GOT3 (cell line): Measurements from ENCODE around the gene JAM3.

Experiments used
- DNase-seq: peaks from one replicate; lab custom pipeline; 2025; ENCODE audit warnings: mixed read lengths; lab: John Stamatoyannopoulos, UW

Gene JAM3

DNA sequence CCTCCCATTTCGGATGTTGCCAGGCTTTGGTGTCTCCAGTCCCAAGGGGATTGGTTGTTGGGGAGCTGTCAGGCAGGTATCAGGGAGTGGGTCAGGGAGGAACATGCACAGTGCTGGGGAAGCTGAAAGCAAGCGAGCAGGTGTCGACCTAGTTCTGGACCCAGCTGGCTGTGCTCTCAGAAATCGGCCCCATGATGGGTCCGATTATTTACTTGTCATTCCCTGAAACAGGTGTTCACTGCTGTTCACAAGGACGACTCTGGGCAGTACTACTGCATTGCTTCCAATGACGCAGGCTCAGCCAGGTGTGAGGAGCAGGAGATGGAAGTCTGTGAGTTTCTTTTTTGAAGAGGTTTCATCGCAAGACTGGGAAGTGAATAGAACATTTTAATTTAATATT is 76.8 kb downstream of the JAM3 start:
- no peak for DNase-seq

DNA sequence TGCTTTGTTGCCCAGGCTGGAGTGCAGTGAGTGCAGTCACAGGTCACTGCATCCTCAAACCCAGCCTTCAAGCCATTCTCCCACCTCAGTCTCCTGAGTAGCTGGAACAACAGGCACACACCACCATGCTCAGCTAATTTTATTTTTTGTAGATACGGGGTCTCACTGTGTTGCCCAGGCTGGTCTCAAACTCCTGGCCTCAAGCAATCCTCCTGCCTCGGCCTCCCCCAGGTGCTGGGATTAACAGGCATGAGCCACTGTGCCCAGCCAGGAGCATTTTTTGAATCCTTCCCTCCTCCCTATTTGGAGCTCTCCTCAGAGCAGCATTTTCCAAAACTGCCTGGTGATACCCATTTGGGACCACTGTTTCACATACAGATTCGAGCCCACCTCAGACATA is 77.7 kb downstream of the JAM3 start:
- no peak for DNase-seq

DNA sequence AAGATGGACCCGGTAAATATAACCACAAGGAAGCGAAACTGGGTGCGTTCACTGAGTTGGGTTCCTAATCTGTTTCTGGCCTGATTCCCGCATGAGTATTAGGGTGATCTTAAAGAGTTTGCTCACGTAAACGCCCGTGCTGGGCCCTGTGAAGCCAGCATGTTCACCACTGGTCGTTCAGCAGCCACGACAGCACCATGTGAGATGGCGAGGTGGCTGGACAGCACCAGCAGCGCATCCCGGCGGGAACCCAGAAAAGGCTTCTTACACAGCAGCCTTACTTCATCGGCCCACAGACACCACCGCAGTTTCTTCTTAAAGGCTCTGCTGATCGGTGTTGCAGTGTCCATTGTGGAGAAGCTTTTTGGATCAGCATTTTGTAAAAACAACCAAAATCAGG is 80.5 kb downstream of the JAM3 start:
- DNase-seq: no peak

DNA sequence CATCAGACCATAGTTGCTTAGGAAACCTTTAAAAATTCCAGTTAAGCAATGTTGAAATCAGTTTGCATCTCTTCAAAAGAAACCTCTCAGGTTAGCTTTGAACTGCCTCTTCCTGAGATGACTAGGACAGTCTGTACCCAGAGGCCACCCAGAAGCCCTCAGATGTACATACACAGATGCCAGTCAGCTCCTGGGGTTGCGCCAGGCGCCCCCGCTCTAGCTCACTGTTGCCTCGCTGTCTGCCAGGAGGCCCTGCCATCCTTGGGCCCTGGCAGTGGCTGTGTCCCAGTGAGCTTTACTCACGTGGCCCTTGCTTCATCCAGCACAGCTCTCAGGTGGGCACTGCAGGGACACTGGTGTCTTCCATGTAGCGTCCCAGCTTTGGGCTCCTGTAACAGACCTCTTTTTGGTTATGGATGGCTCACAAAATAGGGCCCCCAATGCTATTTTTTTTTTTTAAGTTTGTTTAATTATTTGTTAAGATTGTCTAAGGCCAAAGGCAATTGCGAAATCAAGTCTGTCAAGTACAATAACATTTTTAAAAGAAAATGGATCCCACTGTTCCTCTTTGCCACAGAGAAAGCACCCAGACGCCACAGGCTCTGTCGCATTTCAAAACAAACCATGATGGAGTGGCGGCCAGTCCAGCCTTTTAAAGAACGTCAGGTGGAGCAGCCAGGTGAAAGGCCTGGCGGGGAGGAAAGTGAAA is 81.5 kb downstream of the JAM3 start:
- DNase-seq: no peak

DNA sequence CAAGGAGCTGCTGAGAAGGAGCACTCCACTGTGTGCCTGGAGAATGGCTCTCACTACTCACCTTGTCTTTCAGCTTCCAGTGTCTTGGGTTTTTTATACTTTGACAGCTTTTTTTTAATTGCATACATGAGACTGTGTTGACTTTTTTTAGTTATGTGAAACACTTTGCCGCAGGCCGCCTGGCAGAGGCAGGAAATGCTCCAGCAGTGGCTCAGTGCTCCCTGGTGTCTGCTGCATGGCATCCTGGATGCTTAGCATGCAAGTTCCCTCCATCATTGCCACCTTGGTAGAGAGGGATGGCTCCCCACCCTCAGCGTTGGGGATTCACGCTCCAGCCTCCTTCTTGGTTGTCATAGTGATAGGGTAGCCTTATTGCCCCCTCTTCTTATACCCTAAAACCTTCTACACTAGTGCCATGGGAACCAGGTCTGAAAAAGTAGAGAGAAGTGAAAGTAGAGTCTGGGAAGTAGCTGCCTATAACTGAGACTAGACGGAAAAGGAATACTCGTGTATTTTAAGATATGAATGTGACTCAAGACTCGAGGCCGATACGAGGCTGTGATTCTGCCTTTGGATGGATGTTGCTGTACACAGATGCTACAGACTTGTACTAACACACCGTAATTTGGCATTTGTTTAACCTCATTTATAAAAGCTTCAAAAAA is 82.3 kb downstream of the JAM3 start:
- DNase-seq: no peak

DNA sequence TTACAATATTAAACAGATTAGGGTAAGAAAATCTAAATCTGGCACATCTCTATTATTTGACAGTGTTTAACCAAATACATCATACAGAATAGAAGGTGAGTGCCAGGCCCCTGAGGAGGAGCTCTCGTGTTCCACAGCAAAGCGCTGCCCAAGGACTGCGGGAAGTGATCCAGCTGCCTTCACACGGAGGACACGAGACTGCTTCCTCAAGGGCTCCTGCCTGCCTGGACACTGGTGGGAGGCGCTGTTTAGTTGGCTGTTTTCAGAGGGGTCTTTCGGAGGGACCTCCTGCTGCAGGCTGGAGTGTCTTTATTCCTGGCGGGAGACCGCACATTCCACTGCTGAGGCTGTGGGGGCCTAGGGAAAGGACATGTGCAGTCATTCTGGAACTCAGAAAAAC is 83.8 kb downstream of the JAM3 start:
- DNase-seq: no peak

DNA sequence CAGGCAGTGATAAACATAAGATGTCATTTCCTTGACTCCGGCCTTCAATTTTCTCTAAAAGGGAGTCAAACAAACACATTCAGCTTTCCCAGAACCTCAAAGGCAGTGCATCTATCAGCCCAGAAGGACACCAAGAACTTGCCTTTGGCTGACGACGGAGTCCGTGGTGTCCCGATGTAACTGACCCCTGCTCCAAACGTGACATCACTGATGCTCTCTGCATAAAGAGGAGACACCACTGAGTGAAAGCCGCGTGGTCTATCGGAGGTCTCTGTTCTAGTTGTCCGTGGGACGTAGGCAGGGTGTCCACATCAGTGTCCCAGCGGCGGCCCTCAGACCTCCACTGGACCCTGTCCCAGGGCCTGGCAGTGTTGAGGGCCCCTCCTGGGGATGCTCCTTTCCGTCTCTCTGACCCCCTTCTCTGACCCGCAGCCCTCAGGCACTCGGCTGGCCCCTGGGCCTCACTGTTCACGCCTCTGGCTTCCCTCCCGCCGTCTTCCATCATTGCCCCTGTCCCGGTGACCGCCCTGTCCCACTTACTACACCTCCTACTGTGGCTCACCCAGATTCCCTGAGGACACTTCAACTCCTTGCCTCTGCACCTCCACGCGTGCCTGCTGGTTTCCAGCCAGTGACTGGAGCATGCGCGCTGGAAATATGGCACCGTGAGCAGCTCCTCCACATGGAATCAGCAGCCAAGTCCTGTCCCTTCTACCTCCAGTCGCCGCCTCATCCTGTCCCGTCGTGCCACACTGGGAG is 84.5 kb downstream of the JAM3 start:
- DNase-seq: no peak

DNA sequence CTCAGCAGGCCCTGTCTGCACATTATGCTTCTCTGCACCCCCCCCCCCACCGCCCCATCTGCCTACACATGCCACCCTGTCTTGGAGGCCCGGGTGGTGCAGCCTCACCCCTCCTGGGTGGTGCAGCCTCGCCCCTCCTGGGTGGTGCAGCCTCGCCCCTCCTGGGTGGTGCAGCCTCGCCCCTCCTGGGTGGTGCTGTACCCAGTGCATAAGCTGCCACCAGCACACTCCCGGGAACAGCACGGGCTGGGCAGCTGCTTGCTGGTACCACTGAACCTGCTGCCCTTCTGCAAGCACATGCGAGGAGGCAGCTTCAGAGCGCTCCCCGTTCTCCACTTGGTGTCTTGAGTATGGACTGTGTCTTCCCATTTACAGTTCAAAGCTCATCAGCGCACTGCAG is 85.6 kb downstream of the JAM3 start:
- DNase-seq: no peak

DNA sequence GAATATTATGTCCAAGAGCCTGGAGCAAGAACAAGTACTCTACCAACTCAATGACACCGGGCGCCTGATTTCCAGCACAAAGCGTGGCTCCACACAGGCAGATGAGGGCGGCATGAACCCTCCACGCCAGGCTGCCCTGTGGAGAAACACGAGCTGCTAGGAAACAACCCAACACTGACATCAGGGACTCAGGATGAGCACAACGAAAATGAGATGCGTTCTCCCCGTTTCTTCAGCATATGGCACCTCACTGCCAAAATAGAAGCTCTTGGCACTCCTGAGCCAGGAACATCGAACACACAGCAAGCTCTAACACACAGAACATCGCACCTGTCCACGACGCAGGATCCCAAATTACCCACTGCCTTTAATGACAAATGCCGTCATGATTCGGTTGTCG is 86.6 kb downstream of the JAM3 start:
- DNase-seq: no peak

DNA sequence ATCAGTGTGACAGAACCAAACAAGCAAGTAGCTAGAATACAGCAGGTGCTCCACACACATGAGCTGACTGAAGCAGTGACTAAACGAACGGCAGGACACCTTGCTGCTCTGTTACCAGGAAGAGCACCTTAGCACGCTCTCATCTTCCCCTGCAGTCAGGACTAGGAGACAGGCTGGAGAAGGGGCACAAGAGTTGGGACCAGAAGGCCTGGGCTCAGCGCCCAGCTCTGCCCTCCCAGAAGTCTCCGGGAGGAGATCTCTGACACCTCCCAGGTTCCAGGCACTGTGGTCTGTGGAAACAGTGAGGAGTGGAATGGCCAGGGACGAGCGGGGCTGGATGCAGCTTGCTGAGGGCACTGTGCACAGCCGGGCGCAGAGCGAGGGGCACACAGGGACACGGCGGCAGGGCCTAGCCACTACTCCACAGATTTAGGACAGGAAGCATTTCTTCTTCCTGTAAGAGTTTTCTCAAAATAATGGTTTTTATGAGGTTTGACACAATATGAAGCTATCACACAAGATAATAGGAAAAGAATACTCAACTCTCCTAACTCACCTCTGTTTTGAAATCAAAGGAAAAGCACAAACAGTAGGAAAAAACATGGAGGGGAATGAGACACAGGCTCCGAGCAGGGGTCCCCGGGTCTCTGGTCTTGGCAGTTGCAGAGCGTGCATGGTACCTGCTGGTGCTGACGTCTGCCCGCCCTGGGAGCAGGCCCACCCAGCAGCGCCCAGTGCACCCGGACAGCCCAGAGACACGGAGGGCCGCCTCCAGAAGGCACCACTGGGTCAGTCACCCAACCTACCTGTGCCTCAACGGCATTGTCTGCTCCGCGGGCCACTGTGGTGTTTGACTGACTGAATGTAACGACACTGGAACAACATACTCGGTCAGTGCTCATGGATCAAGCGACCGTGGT is 87.3 kb downstream of the JAM3 start:
- DNase-seq: no peak

DNA sequence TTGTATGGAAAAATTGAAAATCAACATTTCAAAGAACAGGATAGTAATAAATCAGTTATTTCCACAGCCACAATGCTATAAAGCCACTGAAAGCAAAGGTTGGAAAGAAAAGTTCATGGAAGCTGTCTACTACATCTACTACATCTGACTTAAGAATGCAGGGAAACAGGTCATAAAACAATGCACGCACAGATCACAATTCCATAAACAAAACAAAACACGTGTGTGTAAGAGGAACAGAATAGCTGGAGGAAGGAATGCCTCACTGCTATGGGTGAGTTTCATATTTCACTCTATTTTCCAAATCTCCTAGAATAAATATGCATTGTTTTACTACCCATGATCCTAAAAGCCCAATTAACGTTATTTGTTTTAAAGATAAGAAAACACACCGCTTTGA is 88.6 kb downstream of the JAM3 start:
- DNase-seq: no peak

DNA sequence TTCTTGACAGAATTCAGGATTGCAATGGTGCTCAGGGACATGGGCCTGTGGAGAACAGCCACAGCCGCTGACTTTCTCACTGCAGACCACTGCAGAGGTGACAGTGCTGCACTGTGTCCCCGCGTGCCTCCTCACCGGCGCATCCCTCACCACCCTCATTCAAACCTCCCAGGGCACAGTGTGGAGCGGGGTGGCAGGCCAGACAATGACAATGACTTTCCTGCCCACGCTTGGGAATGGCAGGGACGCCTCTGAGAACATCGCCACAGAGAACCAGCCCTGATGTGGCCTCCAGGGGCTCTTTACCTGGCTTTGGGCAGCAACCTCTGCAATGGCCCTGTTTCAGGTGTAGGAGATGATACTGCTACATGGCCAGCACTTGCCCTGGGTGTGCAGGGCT is 89.2 kb downstream of the JAM3 start:
- DNase-seq: no peak

DNA sequence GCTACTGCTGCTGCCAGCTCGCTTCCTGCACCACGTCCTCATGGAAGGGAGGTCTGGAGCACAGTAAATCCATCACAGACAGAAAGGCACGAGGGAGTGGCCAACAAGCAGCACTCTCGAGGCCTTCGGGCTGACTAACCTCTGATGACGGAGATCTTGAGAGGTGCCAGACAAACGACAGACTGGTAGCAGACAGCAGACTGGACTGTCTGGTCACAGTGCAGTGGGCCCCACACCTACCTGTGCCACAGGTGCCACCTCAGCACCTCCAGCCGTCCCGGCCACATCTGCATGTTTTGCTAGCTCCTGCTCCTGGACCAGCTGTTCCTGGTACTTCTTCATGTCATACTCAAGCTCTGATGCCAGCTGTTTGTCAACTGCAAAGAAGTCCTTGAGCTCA is 90.8 kb downstream of the JAM3 start:
- no peak for DNase-seq

DNA sequence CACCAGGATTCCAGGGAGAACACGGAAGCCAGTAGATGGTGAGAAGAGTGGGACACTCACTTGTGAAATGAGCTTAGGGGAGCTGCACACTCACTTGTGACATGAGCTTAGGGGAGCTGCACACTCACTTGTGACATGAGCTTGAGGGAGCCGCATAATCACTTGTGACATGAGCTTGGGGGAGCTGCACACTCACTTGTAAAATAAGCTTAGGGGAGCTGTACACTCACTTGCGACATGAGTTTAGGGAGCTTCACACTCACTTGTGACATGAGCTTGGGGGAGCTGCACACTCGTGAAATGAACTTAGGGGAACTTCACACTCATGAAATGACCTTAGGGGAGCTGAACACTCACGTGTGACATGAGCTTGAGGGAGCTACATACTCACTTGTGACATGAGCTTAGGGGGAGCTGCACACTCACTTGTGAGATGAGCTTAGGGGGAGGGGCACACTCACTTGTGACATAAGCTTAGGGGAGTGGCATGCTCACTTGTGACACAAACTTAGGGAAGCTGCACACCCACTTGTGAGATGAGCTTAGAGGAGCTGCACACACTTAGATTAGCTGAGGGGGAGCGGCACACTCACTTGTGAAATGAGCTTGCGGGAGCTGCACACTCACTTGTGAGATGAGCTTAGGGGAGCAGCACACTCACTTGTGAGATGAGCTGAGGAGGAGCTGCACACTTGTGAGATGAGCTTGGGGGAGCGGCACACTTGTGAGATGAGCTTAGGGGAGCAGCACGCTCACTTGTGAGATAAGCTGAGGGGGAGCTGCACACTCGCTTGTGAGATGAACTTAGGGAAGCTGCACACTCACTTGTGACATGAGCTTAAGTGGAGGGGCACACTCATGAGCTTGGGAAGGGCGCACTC is 95.9 kb downstream of the JAM3 start:
- no peak for DNase-seq

DNA sequence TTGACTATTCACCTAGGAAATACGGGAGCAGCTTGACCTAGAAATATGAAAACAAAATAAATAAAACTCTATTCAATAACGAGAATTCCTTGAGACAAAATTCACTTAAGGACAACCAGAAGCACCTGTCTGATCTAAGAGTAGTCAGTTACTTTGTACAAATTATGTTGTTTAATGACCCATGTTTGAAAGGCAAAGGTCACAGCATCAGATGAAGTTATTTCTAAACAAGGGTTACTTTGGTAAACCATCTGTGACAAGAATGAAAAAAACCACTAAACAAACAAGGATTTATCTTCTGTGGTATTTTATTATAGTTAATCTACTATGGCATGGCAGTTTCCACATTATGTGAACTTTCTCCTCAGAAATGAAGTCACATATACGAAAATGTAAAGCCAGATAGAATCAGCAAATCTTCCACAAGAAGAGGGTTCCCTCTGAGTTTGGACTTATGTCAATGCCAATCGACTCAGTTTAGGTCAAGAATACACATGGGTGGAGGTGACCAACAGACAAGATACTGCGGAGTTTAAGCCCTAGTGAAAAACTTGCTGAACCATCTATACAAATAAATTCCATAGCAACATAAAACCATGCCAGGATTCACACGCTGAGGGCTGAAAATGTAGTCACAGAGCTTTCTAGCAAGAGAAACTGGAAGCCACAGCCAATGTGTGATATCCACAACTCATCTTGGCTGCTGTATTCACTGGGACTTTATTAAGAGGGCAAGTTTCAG is 101.5 kb downstream of the JAM3 start:
- DNase-seq: no peak

DNA sequence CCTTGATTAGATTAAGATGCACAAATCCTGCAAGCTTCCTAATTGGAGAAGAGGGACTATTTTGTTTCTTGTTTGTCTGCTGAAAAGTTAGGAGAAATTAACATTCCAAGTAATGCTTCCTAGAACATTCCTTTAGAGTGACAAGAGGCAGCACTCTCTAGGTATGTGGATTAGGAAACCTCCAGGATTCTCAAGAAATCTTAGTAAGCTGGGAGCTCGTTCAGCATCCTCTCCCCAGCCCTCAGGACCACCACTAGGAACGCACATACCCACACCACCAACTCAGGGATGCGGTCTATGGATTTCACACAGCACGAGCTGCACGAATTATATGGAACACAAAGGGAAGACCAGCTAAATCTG is 102.0 kb downstream of the JAM3 start:
- DNase-seq: no peak

DNA sequence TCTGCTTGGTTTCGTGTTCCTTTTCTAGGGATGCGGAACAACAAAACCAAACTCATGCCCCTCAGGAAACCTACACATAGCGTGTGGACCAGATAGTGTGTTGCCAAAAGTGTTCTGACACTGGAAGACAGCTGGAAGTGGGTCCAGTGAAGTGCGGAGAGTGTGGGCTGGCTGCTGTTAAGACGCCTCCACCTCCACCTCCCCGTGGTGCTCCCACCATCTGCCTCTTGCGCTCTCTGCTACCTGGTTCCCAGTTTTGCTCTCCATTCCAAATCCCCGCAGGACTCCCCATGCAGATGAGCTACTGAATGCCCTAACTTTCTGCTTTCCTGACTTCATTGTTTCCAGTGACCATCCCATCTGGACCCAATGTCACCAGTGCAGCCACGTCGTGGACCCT is 103.1 kb downstream of the JAM3 start:
- no peak for DNase-seq

DNA sequence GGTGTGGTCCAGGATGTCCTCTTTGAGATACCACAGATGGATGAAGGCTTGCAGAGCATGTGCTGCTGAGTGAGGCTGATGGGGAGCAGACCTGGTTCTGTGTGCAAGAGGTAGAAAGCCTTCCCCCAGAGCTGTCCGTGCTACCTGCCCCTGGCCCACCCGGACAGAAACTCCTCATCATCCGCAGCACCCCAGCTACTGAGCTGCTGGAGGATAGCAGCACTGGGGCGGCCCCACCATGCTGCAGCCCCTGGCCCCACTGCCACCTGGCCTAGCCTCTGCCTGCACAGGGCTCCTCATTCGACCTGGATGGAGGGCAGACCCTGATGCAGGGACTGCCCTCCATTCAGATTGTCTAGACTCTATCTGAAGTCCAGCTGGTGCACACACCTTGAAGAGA is 104.4 kb downstream of the JAM3 start:
- DNase-seq: no peak

DNA sequence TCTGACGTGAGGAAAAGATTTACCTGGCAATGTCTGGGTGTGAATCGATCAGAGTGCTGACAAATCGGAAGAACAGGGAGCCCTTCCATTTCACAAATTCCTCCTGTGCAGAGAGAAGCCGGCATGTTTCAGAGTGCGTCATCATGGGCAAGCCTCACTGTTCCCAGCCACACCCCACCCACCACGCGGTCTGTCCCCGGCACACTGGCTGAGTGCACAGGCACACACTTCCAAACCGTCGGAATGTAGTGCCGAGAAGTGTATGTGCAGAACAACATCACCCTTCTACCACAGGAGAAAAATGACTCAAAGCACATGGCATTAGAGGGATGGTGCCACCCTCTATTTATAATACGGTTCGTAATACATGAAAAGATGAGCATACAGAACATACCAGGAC is 107.4 kb downstream of the JAM3 start:
- DNase-seq: no peak

DNA sequence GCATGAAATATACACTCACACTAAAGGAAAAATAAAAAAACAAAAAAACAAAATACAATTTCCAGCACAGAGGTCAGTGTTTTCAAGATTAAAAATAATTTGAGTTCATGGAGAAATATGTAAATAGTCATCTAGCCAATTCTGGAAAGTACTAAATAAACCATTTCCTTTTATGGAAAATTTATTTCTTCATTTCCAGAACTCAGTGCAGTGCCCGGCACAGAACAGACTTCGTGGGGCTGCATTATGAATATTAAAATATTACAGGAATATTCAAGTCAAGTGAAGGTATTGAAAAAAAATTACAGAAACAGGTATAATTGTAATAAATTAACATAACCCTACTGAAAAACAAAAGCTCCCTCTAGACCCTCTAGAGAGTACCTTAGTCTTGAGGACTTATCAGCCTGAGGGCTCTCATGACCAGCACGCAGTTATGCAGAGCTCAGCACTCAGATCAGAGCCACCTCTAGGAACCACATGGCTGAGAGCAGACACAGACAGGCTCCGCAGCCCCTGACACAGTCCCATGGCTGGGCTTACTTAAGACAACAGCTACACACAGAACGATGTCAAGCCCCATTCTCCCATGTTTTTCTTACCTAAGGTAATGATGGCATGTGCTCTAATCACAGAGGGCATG is 109.3 kb downstream of the JAM3 start:
- no peak for DNase-seq
